Right atrium auricular region (tissue), 2 donors: ENCODE data around the gene SRPRA. TPM values are rescaled to one million over a fixed set of nuclear protein-coding genes. Genes with fewer than 3 reads are reported as not detected.

Experiments used
- DNase-seq: peaks from one replicate; pipeline ENCODE4 v3.0.0-alpha.2; 2019; ENCODE audit warnings: low spot score
- H3K27ac ChIP-seq, 2 donors: fragments of 200-600 bp; sonication (generic); 1 replicate in 1 of 2; 2 replicates in 1 of 2; pipeline ENCODE4 v1.5.1; 2016 to 2019
- H3K27me3 ChIP-seq, 2 donors: fragments of 200-600 bp; sonication (generic); one replicate each; pipeline versions ENCODE4 v1.5.1 to v1.6.0; 2017 to 2019
- H3K36me3 ChIP-seq: fragments of 200-600 bp; sonication (generic); one replicate; pipeline ENCODE4 v1.5.1; 2016
- H3K4me1 ChIP-seq, 2 donors: fragments of 200-600 bp; sonication (generic); one replicate each; pipeline versions ENCODE4 v1.5.1 to v1.6.0; 2017 to 2019
- H3K4me3 ChIP-seq, 2 donors: fragments of 200-600 bp; sonication (generic); 1 replicate in 1 of 2; 2 replicates in 1 of 2; pipeline ENCODE4 v1.5.1; 2017 to 2019; ENCODE audit warnings: mild to moderate bottlenecking in 1 of 2, moderate library complexity in 1 of 2
- H3K9me3 ChIP-seq, 2 donors: fragments of 200-600 bp; sonication (generic); one replicate each; pipeline ENCODE4 v1.5.1; 2019
- CTCF ChIP-seq, 2 donors: fragments of 200-600 bp; sonication (generic); IDR thresholded peaks; one replicate each; pipeline ENCODE4 v1.5.1; 2019; ENCODE audit warnings: antibody characterized with exemption in 2 of 2
- total RNA-seq, 2 donors: library from RNA; depleted of rRNA; stranded (reverse); fragments of >200 nt; gene quantifications; one replicate each; pipeline ENCODE4 v1.1.0, GENCODE V29; 2016

SRPRA gene
- total RNA-seq, 2 donors from 2014 or later, result 70.3 to 91.9 TPM

- no peaks in the 10 kb centered on the region for H3K36me3 ChIP-seq
- no peak for TF ChIP-seq CTCF (IDR thresholded peaks at IDR 0.05)
- DNase-seq, result no peak
- H3K27ac ChIP-seq, result no peak overlapping the region
- H3K27me3 ChIP-seq, result no peaks in the 10 kb centered on the region
- peaks cover 0 to 21% of the 10 kb centered on the region in 2 donors for H3K4me1 ChIP-seq
- no peak overlapping the region for H3K4me3 ChIP-seq
- H3K9me3 ChIP-seq, result no peaks in the 10 kb centered on the region
Measured at GRCh38 chr11:126305699-126306098, 37.0 kb upstream of the SRPRA start.

- DNase-seq, result no peak
- H3K4me1 ChIP-seq, result peaks cover 0 to 15% of the 10 kb centered on the region in 2 donors
- H3K36me3 ChIP-seq, result no peaks in the 10 kb centered on the region
- H3K27me3 ChIP-seq, result no peaks in the 10 kb centered on the region
- peak overlapping the region; percentile 85 to 87 for H3K27ac ChIP-seq
- peak overlapping the region; percentile 56 to 61 for H3K4me3 ChIP-seq
- no peaks in the 10 kb centered on the region for H3K9me3 ChIP-seq
- no peak for TF ChIP-seq CTCF (IDR thresholded peaks at IDR 0.05)
Measured at GRCh38 chr11:126304457-126305075, 35.9 kb upstream of the SRPRA start.

GRCh38 chr11:126303623-126304456 lies 35.1 kb upstream of the SRPRA start, which contains the start of gene DCPS:
Gene DCPS, plus strand, starts transcription at chr11:126304060. Its CDS starts 21 bp downstream, at chr11:126304081.
- H3K36me3 ChIP-seq, result no peaks in the 10 kb centered on the region
- H3K27ac ChIP-seq, result peak within 1 kb of the TSS; percentile 85 to 87
- no peaks in the 10 kb centered on the region for H3K27me3 ChIP-seq
- no peaks in the 10 kb centered on the region for H3K9me3 ChIP-seq
- H3K4me3 ChIP-seq, result peak within 1 kb of the TSS; percentile 56 to 61
- peaks cover 0 to 15% of the 10 kb centered on the region in 2 donors for H3K4me1 ChIP-seq
- DNase-seq, result peak; percentile 89
- no peak for TF ChIP-seq CTCF (IDR thresholded peaks at IDR 0.05)

- H3K4me1 ChIP-seq, result no peaks in the 10 kb centered on the region
- no peak overlapping the region for H3K4me3 ChIP-seq
- TF ChIP-seq CTCF (IDR thresholded peaks at IDR 0.05), result no peak
- DNase-seq, result no peak
- no peaks in the 10 kb centered on the region for H3K9me3 ChIP-seq
- H3K27me3 ChIP-seq, result no peaks in the 10 kb centered on the region
- no peak overlapping the region for H3K27ac ChIP-seq
- peaks cover 21% of the 10 kb centered on the region for H3K36me3 ChIP-seq
Measured at GRCh38 chr11:126297004-126297403, 28.3 kb upstream of the SRPRA start.

- no peaks in the 10 kb centered on the region for H3K9me3 ChIP-seq
- no peaks in the 10 kb centered on the region for H3K27me3 ChIP-seq
- H3K4me1 ChIP-seq, result no peaks in the 10 kb centered on the region
- no peak for TF ChIP-seq CTCF (IDR thresholded peaks at IDR 0.05)
- H3K4me3 ChIP-seq, result no peak overlapping the region
- H3K36me3 ChIP-seq, result peaks cover 44% of the 10 kb centered on the region
- no peak overlapping the region for H3K27ac ChIP-seq
- no peak for DNase-seq
Measured at GRCh38 chr11:126293726-126294125, 25.0 kb upstream of the SRPRA start.
